Measurements from ENCODE around the gene SPATA2L.

DNA sequence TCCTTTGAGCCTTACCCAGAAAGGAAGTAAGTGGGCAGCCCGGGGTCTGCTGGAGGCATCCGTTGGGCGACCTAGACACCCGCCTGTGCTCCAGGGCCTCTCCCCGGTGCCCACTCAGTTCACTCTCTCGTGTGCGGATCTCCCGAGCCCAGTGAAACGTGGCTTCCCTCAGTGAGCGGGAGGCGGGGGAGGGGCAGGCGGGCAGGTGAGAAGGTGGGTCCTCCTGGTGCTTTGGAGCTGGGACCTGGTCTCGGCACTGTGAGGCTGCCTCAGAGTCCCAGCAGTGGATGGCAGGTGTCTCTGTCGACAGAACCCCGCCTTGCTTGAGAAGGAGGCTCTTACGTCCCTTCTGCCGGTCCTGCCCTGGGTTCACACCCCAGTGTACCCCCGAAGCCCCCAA lies 27.8 kb upstream of the SPATA2L start:
- TF ChIP-seq TAF1 (IDR thresholded peaks at IDR 0.05; ENCODE audit: low read depth, low read length) (no peak), POLR2A (IDR thresholded peaks at IDR 0.05; ENCODE audit: low read depth, low read length) (no peak)
